ENCODE measurements around the gene EPRS1. TPM values are rescaled to one million over a fixed set of nuclear protein-coding genes. Genes with fewer than 3 reads are reported as not detected.

The EPRS1 gene
- total and polyA plus RNA-seq, 9 of the 15 experiments (the other 6 are each of a cell fraction or from before 2014, with no cell fraction given) = 129 to 291 (median 248) TPM

DNA sequence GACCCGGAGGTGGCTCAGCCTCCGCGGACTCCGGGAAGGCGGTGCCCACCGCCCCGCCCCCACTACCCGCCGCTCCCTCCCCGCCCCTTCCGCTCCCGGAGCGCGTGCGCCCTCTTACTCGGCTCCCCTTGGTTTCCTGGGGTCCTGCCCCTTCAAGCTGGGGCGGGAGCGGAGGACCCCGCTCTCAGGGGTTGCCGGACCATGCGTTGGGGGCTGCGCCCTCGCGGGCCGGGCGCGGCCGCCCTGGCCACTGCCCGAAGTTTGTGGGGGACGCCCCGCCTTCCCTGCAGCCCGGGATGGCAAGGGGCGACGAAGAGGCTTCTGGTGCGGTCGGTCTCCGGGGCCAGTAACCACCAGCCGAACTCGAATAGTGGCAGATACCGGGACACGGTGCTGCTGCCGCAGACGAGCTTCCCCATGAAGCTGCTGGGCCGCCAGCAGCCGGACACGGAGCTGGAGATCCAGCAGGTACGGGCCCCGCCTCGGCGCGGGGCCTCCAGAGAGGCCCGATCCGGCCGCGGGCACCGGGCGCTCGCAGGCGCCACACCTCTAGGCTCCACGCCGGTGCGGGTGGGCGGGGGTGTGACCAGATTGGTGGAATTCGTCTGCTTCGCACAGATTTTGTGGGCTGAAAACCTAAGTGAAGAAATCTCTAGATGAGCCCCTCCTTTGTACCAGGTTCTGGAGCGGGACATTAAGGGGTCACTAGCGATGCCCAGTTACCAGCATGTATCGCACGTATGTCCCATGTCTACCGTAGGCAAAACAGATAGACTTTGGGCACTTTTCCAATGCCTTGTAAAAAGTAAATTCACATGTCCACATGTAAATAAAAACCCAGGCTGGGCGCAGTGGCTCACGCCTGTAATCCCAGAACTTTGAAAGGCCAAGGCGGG lies 48.0 kb upstream of the EPRS1 start, which contains the start of gene IARS2 (continued):
- TF ChIP-seq, protein P1, sequence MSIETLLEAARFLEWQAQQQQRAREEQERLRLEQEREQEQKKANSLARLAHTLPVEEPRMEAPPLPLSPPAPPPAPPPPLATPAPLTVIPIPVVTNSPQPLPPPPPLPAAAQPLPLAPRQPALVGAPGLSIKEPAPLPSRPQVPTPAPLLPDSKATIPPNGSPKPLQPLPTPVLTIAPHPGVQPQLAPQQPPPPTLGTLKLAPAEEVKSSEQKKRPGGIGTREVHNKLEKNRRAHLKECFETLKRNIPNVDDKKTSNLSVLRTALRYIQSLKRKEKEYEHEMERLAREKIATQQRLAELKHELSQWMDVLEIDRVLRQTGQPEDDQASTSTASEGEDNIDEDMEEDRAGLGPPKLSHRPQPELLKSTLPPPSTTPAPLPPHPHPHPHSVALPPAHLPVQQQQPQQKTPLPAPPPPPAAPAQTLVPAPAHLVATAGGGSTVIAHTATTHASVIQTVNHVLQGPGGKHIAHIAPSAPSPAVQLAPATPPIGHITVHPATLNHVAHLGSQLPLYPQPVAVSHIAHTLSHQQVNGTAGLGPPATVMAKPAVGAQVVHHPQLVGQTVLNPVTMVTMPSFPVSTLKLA (conservative IDR thresholded peaks at IDR 0.05) = peak; percentile 72 to 90
- peak; percentile 28 for TF ChIP-seq NFIC (IDR thresholded peaks at IDR 0.05)
- TF ChIP-seq ZNF780A (CRISPR knock-in tag; IDR thresholded peaks at IDR 0.05) = no peak
- TF ChIP-seq, protein P2, sequence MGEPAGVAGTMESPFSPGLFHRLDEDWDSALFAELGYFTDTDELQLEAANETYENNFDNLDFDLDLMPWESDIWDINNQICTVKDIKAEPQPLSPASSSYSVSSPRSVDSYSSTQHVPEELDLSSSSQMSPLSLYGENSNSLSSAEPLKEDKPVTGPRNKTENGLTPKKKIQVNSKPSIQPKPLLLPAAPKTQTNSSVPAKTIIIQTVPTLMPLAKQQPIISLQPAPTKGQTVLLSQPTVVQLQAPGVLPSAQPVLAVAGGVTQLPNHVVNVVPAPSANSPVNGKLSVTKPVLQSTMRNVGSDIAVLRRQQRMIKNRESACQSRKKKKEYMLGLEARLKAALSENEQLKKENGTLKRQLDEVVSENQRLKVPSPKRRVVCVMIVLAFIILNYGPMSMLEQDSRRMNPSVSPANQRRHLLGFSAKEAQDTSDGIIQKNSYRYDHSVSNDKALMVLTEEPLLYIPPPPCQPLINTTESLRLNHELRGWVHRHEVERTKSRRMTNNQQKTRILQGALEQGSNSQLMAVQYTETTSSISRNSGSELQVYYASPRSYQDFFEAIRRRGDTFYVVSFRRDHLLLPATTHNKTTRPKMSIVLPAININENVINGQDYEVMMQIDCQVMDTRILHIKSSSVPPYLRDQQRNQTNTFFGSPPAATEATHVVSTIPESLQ (CRISPR knock-in tag; IDR thresholded peaks at IDR 0.05) = peak; percentile 86; the same call in 1 of the 2 replicates
- TF ChIP-seq PHF20 (IDR thresholded peaks at IDR 0.05; ENCODE audit: partially characterized antibody) = peak; percentile 86
- TF ChIP-seq TRIM24 (IDR thresholded peaks at IDR 0.05) = peak in 1 of 2 experiments; percentile 71; a peak in 2 of 4 replicates
- peak in 1 of 2 experiments; percentile 61; a peak in 1 of 4 replicates for TF ChIP-seq RCOR1 (IDR thresholded peaks at IDR 0.05; ENCODE audit: borderline replicate concordance in 1 of 2, low read depth in 2 of 2, low read length in 2 of 2)
- TF ChIP-seq XRCC5 (IDR thresholded peaks at IDR 0.05; ENCODE audit: low read depth, low read length) = 0 out of 2 replicates have a peak, but pooled peaks have one; percentile 11
- 0 out of 2 replicates have a peak, but pooled peaks have one; percentile 27 for TF ChIP-seq ZNF232 (CRISPR knock-in tag; IDR thresholded peaks at IDR 0.05)
- TF ChIP-seq NCOA1 (IDR thresholded peaks at IDR 0.05; ENCODE audit: low read depth) = peak; percentile 66; the same call in 1 of the 2 replicates
- TF ChIP-seq, protein P3, sequence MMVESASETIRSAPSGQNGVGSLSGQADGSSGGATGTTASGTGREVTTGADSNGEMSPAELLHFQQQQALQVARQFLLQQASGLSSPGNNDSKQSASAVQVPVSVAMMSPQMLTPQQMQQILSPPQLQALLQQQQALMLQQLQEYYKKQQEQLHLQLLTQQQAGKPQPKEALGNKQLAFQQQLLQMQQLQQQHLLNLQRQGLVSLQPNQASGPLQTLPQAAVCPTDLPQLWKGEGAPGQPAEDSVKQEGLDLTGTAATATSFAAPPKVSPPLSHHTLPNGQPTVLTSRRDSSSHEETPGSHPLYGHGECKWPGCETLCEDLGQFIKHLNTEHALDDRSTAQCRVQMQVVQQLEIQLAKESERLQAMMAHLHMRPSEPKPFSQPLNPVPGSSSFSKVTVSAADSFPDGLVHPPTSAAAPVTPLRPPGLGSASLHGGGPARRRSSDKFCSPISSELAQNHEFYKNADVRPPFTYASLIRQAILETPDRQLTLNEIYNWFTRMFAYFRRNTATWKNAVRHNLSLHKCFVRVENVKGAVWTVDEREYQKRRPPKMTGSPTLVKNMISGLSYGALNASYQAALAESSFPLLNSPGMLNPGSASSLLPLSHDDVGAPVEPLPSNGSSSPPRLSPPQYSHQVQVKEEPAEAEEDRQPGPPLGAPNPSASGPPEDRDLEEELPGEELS (CRISPR knock-in tag; IDR thresholded peaks at IDR 0.05; ENCODE audit: borderline replicate concordance) = peak; percentile 73; the same call in 1 of the 2 replicates
- TF ChIP-seq, protein P4, sequence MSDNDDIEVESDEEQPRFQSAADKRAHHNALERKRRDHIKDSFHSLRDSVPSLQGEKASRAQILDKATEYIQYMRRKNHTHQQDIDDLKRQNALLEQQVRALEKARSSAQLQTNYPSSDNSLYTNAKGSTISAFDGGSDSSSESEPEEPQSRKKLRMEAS (CRISPR knock-in tag; IDR thresholded peaks at IDR 0.05) = peak; percentile 80
- peak; percentile 58 for TF ChIP-seq POLR2B (IDR thresholded peaks at IDR 0.05; ENCODE audit: low read depth, partially characterized antibody)
- TF ChIP-seq NR1H2 (CRISPR knock-in tag; IDR thresholded peaks at IDR 0.05) = peak; percentile 91; the same call in 1 of the 2 replicates
- peak; percentile 70; the same call in 1 of the 2 replicates for TF ChIP-seq KLF1 (tag; IDR thresholded peaks at IDR 0.05)
- TF ChIP-seq, protein P5, sequence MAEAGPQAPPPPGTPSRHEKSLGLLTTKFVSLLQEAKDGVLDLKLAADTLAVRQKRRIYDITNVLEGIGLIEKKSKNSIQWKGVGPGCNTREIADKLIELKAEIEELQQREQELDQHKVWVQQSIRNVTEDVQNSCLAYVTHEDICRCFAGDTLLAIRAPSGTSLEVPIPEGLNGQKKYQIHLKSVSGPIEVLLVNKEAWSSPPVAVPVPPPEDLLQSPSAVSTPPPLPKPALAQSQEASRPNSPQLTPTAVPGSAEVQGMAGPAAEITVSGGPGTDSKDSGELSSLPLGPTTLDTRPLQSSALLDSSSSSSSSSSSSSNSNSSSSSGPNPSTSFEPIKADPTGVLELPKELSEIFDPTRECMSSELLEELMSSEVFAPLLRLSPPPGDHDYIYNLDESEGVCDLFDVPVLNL (CRISPR knock-in tag; IDR thresholded peaks at IDR 0.05; ENCODE audit: low read depth) = no peak
- TF ChIP-seq SUPT5H (IDR thresholded peaks at IDR 0.05) = peak; percentile 74
- TF ChIP-seq NR4A1 (CRISPR knock-in tag; IDR thresholded peaks at IDR 0.05) = 0 out of 2 replicates have a peak, but pooled peaks have one; percentile 13
- no peak for TF ChIP-seq NR4A1 (tag; IDR thresholded peaks at IDR 0.05)
- no peak for TF ChIP-seq HDAC3 (IDR thresholded peaks at IDR 0.05; ENCODE audit: borderline replicate concordance, partially characterized antibody)
- TF ChIP-seq ZNF41 (CRISPR knock-in tag; conservative IDR thresholded peaks at IDR 0.05) = no peak; the same call in 1 of the 2 replicates
